Mucosa of descending colon (tissue), 3 donors: ENCODE measurements around the gene ZNF611. TPM values are rescaled to one million over a fixed set of nuclear protein-coding genes. Genes with fewer than 3 reads are reported as not detected.
A peak's percentile ranks its signal among the peaks of the same experiment; 100 is the strongest.
"Not testable (repeated sequence)": the region's sequence is repeated elsewhere in the genome, so short reads cannot be mapped to it uniquely, and the experiment has no call there.

Source experiments
- ATAC-seq: fragments of 200-7000 bp; cut with Tn5 transposase; one replicate; pipeline ENCODE4 v1.9.1; 2020; ENCODE audit warnings: mild to moderate bottlenecking, moderate library complexity
- DNase-seq, 3 donors: peaks; one replicate each; pipeline ENCODE4 v3.0.0-alpha.2; 2020
- H3K36me3 ChIP-seq: fragments of 200-600 bp; one replicate; pipeline ENCODE4 v1.8.0; 2021; ENCODE audit warnings: low read depth, mild to moderate bottlenecking
- H3K4me1 ChIP-seq: fragments of 200-600 bp; one replicate; pipeline ENCODE4 v1.8.0; 2021; ENCODE audit warnings: low read depth, mild to moderate bottlenecking
- H3K4me3 ChIP-seq: fragments of 200-600 bp; one replicate; pipeline ENCODE4 v1.8.0; 2021; ENCODE audit warnings: mild to moderate bottlenecking
- H3K9me3 ChIP-seq: fragments of 200-600 bp; one replicate; pipeline ENCODE4 v1.8.0; 2021; ENCODE audit warnings: mild to moderate bottlenecking
- CTCF ChIP-seq: fragments of 200-600 bp; IDR thresholded peaks from one replicate; pipeline ENCODE4 v1.8.0; 2022; ENCODE audit warnings: antibody characterized with exemption, mild to moderate bottlenecking
- intact Hi-C, 2 donors: fragments of 100-400 bp; cut with DNase I in 1 of 2; cut with micrococcal nuclease in 1 of 2; formaldehyde crosslinking; loops; one replicate each; pipeline versions ENCODE4 v1.11.0 to v1.11.1; 2022; cut with DNase I, micrococcal nuclease
- total RNA-seq, 3 donors: library from RNA; stranded (reverse); fragmentation: NEBNext Ultra II Directional in 2 of 3; extraction: Animal tissue kit (Norgen Biotek cat#: 25700) in 2 of 3; gene quantifications; one replicate each; pipeline versions ENCODE4 v1.2.1 to v1.2.4, GENCODE V29; 2021 to 2023
- donor health status: DM: no; HTN: no; CAD: no; lungs with moderate emphysema.
- donor health status: DM: no; HTN: no; CAD: no.
- donor health status: DM: no; HTN: yes; CAD: no.

The ZNF611 gene
- total RNA-seq, 3 donors from 2014 or later = 14.1 to 20.7 (median 16.0) TPM

- intact Hi-C loops = no loop called here
- Histone ChIP-seq H3K4me3 (no peak overlapping the region), H3K9me3 (no peaks in the 10 kb centered on the region), H3K36me3 (no peaks in the 10 kb centered on the region), H3K4me1 (no peaks in the 10 kb centered on the region)
- DNase-seq (no peak), ATAC-seq (no peak)
- no peak for TF ChIP-seq CTCF
These were observed 8.2 kb upstream of the ZNF611 start for GRCh38 chr19:52743091-52743490.

- H3K36me3 ChIP-seq = no peaks in the 10 kb centered on the region
- H3K4me1 ChIP-seq = no peaks in the 10 kb centered on the region
- intact Hi-C loops = no loop called here
- no peak for DNase-seq
- ATAC-seq = no peak
- no peak overlapping the region for H3K4me3 ChIP-seq
- H3K9me3 ChIP-seq = no peaks in the 10 kb centered on the region
- TF ChIP-seq CTCF = no peak
These were observed 7.7 kb upstream of the ZNF611 start for GRCh38 chr19:52742516-52742915.

GRCh38 chr19:52741951-52742485, 7.2 kb upstream of the ZNF611 start:
- no peak for DNase-seq
- H3K36me3 ChIP-seq = no peaks in the 10 kb centered on the region
- no peaks in the 10 kb centered on the region for H3K9me3 ChIP-seq
- intact Hi-C loops = no loop called here
- H3K4me3 ChIP-seq = no peak overlapping the region
- no peak for ATAC-seq
- H3K4me1 ChIP-seq = no peaks in the 10 kb centered on the region
- TF ChIP-seq CTCF = no peak

GRCh38 chr19:52741371-52741770, 6.5 kb upstream of the ZNF611 start:
- intact Hi-C loops, ATAC-seq, H3K36me3 ChIP-seq, H3K4me3 ChIP-seq, H3K9me3 ChIP-seq, H3K4me1 ChIP-seq, DNase-seq: not testable (repeated sequence)

GRCh38 chr19:52739576-52739975, 4.7 kb upstream of the ZNF611 start:
- DNase-seq = no peak
- Histone ChIP-seq H3K9me3 (no peaks in the 10 kb centered on the region), H3K4me3 (no peak overlapping the region), H3K36me3 (no peaks in the 10 kb centered on the region), H3K4me1 (peaks cover 6% of the 10 kb centered on the region)
- ATAC-seq = no peak
- TF ChIP-seq CTCF = no peak
- intact Hi-C loops = no loop called here

GRCh38 chr19:52735734-52736133, 890 bp upstream of the ZNF611 start:
- no peaks in the 10 kb centered on the region for H3K36me3 ChIP-seq
- intact Hi-C loops = no loop called here

More at GRCh38 chr19:52735734-52736133, 890 bp upstream of the ZNF611 start:
- Histone ChIP-seq H3K9me3 (no peaks in the 10 kb centered on the region), H3K4me1 (peaks cover 6% of the 10 kb centered on the region), H3K4me3 (no peak overlapping the region)
- TF ChIP-seq CTCF = no peak
- peak; percentile 5 for ATAC-seq
- peak; percentile 52 to 69 (median 56) for DNase-seq
